Measurements from ENCODE around the gene POT1. TPM values are rescaled to one million over a fixed set of nuclear protein-coding genes. Genes with fewer than 3 reads are reported as not detected.
"Not testable (repeated sequence)": the region's sequence is repeated elsewhere in the genome, so short reads cannot be mapped to it uniquely, and the experiment has no call there.

The POT1 gene, protein sequence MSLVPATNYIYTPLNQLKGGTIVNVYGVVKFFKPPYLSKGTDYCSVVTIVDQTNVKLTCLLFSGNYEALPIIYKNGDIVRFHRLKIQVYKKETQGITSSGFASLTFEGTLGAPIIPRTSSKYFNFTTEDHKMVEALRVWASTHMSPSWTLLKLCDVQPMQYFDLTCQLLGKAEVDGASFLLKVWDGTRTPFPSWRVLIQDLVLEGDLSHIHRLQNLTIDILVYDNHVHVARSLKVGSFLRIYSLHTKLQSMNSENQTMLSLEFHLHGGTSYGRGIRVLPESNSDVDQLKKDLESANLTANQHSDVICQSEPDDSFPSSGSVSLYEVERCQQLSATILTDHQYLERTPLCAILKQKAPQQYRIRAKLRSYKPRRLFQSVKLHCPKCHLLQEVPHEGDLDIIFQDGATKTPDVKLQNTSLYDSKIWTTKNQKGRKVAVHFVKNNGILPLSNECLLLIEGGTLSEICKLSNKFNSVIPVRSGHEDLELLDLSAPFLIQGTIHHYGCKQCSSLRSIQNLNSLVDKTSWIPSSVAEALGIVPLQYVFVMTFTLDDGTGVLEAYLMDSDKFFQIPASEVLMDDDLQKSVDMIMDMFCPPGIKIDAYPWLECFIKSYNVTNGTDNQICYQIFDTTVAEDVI
- total RNA-seq, result 10 to 100 TPM; 12.1 to 13.9 (median 13.7) TPM
- long read RNA-seq, donor 1, full-length matches to known transcripts, result 3 of 6 reads
- long read RNA-seq, donor 1, partial matches to known transcripts, result 0 of 6 reads
- long read RNA-seq, donor 1, other reads (novel, unspliced or antisense), result 3 of 6 reads
- long read RNA-seq, donor 2, full-length matches to known transcripts, result 1 of 2 reads
- long read RNA-seq, donor 2, partial matches to known transcripts, result 1 of 2 reads
- long read RNA-seq, donor 2, other reads (novel, unspliced or antisense), result 0 of 2 reads

GRCh38 chr7:124929467-124930172, at the start of gene POT1:
POT1 (minus strand) TSS chr7:124929825; CDS start chr7:124897173, 32,652 bp downstream.
- TF ChIP-seq, protein P1, sequence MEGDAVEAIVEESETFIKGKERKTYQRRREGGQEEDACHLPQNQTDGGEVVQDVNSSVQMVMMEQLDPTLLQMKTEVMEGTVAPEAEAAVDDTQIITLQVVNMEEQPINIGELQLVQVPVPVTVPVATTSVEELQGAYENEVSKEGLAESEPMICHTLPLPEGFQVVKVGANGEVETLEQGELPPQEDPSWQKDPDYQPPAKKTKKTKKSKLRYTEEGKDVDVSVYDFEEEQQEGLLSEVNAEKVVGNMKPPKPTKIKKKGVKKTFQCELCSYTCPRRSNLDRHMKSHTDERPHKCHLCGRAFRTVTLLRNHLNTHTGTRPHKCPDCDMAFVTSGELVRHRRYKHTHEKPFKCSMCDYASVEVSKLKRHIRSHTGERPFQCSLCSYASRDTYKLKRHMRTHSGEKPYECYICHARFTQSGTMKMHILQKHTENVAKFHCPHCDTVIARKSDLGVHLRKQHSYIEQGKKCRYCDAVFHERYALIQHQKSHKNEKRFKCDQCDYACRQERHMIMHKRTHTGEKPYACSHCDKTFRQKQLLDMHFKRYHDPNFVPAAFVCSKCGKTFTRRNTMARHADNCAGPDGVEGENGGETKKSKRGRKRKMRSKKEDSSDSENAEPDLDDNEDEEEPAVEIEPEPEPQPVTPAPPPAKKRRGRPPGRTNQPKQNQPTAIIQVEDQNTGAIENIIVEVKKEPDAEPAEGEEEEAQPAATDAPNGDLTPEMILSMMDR (IDR thresholded peaks at IDR 0.05), result no peak
- Histone ChIP-seq H3K36me3 (ENCODE audit: low read depth) (no peaks in the 10 kb centered on the region), H3K9me3 (no peaks in the 10 kb centered on the region), H3K4me1 (ENCODE audit: low read depth) (peaks cover 5% of the 10 kb centered on the region), H3K4me3 (peak within 1 kb of the TSS; percentile 18)
- peak; percentile 96 to 99 (median 96) for DNase-seq
- peak; percentile 100 for ATAC-seq
- intact Hi-C loops (cut with DNase I, micrococcal nuclease), result no loop called here

GRCh38 chr7:124975131-124975530, 45.5 kb upstream of the POT1 start:
- DNase-seq; H3K4me1 ChIP-seq (ENCODE audit: low read depth); ATAC-seq; H3K36me3 ChIP-seq (ENCODE audit: low read depth); H3K9me3 ChIP-seq; H3K4me3 ChIP-seq; intact Hi-C loops (cut with DNase I, micrococcal nuclease): not testable (repeated sequence)

- Histone ChIP-seq H3K4me3 (no peak overlapping the region), H3K36me3 (ENCODE audit: low read depth) (no peaks in the 10 kb centered on the region), H3K9me3 (no peaks in the 10 kb centered on the region), H3K4me1 (ENCODE audit: low read depth) (no peaks in the 10 kb centered on the region)
- DNase-seq, result no peak
- intact Hi-C loops (cut with DNase I, micrococcal nuclease), result no loop called here
- TF ChIP-seq, protein P1 (IDR thresholded peaks at IDR 0.05), result no peak
- no peak for ATAC-seq
Observed at GRCh38 chr7:124965553-124965952, 35.9 kb upstream of the POT1 start.

DNA sequence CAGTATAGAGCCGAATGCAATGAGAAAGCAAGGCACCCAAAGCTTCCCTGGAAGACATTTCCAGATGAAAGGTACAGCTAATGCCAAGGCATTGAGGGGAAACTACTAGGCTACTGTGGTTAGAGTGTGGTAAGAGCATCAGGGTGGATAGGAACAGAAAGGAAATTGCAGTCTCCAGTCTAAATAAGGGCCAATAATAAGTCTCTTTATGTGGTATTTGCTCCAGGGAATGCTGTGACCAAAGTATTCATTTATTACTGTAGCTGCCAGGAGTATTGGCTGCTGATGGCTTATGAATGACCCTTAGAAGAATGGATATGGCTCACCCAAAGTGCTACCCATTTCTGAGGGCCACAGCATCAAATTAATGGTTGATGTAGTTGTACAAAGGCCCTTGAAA, 30.1 kb upstream of the POT1 start:
- TF ChIP-seq, protein P1 (IDR thresholded peaks at IDR 0.05), result no peak
- Histone ChIP-seq H3K4me1 (ENCODE audit: low read depth) (no peaks in the 10 kb centered on the region), H3K36me3 (ENCODE audit: low read depth) (no peaks in the 10 kb centered on the region), H3K4me3 (no peak overlapping the region), H3K9me3 (peaks cover 6% of the 10 kb centered on the region)
- ATAC-seq (no peak), DNase-seq (no peak)
- intact Hi-C loops (cut with DNase I, micrococcal nuclease), result no loop called here

DNA sequence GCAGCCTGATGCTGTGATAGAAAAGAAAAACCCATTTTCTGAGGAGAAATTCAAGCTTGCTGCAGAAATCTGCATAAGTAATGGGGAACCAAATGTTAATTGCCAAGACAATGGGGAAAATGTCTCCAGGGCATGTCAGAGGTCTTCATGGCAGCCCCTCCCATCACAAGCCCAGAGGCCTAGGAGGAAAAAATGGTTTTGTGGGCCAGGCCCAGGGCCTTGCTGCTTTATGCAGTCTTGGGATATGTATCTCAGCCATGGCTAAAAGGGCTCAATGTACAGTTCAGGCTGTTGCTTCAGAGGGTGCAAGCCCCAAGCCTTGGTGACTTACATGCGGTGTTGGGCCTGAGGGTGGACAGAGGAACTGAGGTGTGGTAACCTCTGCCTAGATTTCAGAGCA, 28.3 kb upstream of the POT1 start:
- intact Hi-C loops (cut with DNase I, micrococcal nuclease); ATAC-seq: not testable (repeated sequence)

DNA sequence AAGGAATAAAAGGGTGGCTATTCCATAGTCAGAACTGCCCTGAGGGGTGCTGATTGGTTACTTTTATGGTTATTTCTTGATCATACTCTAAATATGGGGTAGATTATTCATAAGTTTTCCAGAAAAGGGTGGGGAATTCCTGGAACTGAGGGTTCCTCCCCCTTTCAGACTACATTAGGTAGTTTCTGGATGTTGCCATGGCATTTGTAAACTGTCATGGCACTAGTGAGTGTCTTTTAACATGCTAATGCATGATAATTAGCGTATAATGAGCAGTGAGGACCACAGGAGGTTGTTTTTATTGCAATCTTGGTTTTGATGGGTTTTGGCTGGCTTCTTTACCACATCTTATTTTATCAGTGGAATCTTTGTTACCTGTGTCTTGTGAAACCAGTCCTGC, 26.5 kb upstream of the POT1 start:
- DNase-seq, result no peak
- Histone ChIP-seq H3K4me1 (ENCODE audit: low read depth) (no peaks in the 10 kb centered on the region), H3K36me3 (ENCODE audit: low read depth) (no peaks in the 10 kb centered on the region), H3K9me3 (peaks cover 6% of the 10 kb centered on the region), H3K4me3 (no peak overlapping the region)
- TF ChIP-seq, protein P1 (IDR thresholded peaks at IDR 0.05), result no peak
- ATAC-seq, result no peak
- intact Hi-C loops (cut with DNase I, micrococcal nuclease), result no loop called here

More for the DNA sequence above, 28.3 kb upstream of the POT1 start:
- H3K4me1 ChIP-seq (ENCODE audit: low read depth); DNase-seq; H3K9me3 ChIP-seq; H3K4me3 ChIP-seq; H3K36me3 ChIP-seq (ENCODE audit: low read depth): not testable (repeated sequence)

Data from mucosa of descending colon (tissue), 3 donors.